ENCODE data around the gene SURF2.

SURF2 gene

DNA sequence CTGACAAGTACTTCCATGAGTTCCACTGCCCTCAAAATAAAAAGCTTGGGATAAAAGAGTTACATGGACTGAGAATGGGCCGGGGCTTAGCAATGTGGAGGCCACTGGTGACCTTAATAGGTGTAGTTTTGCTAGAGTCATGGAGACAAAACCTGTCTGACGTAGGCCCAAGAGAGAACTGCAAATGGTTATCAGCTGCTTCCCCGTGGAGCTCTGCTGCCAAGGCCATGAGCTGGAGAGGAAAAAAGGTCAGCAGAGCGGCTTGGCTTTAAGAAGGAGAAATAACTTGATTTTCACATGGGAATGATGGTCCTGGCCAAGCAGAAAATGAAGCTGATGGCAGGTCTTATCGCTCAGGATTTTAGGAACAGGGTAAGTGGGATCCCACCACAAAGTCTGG lies 16.7 kb upstream of the SURF2 start:
- no peak overlapping the region for H3K4me3 ChIP-seq (ENCODE audit: low read depth, low read length)

GRCh38 chr9:133340256-133340655 lies 16.1 kb upstream of the SURF2 start:
- no peak for TF ChIP-seq CTCF (IDR thresholded peaks at IDR 0.05; ENCODE audit: low read depth, low read length)

More for the DNA sequence above, 16.7 kb upstream of the SURF2 start:
- no peak for TF ChIP-seq CTCF (IDR thresholded peaks at IDR 0.05; ENCODE audit: low read depth, low read length)

DNA sequence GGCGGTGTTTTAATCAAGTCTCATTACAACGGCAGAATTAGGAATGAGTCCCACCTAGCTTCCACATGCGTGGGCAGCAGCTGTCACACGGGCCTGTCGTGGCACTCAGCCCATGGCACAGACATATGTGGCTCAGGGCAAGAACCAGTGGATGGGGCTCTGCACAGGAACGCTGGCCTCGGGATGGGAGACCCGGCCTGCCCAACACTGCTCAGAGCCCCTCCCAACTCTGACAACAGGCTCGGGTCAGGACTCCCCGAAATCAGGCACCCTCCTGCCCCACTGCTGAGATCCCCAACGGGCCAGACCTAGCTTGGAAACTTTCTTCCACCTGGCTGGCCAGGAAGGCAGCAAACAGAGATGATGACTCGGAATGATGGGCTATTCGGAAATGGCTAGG lies 15.4 kb upstream of the SURF2 start:
- TF ChIP-seq CTCF (IDR thresholded peaks at IDR 0.05; ENCODE audit: low read depth, low read length): no peak
- no peak overlapping the region for H3K4me3 ChIP-seq (ENCODE audit: low read depth, low read length)

More at GRCh38 chr9:133340256-133340655, 16.1 kb upstream of the SURF2 start:
- H3K4me3 ChIP-seq (ENCODE audit: low read depth, low read length): no peak overlapping the region

DNA sequence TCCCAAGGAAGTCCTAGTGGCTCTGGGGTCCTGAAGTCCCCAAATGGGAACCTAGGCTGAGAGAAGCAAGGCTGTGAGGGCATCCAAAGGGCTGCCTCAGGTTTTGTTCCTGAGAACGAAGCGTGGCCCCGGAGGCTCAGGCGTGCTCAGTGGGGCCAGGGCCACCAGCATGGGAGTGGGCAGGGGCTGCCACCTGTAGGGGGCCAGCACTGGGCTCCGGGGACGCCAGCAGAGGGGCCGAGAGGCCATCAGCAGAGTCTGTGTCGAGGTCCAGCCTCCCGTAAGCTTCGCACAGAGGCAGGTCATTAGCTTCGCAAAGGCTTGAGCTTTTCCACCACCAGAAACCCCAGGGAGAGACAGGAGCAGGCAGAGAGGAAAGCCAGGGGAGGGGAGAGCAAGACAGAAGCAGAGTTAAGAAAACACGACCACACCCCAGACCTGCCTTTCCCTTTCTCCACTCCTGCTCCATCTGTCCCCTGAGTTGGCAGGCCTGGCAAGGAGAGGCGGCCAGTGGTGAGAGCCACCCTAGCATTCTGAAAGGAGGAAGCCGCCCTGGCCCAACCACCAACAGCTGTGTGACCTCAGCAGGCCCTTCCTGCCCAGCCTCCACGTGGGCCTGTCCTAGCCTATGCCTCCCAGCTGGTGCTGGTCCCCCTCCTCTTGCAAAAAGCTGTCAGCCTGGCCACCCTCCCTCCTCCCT lies 14.8 kb upstream of the SURF2 start:
- no peak for TF ChIP-seq CTCF (IDR thresholded peaks at IDR 0.05; ENCODE audit: low read depth, low read length)

DNA sequence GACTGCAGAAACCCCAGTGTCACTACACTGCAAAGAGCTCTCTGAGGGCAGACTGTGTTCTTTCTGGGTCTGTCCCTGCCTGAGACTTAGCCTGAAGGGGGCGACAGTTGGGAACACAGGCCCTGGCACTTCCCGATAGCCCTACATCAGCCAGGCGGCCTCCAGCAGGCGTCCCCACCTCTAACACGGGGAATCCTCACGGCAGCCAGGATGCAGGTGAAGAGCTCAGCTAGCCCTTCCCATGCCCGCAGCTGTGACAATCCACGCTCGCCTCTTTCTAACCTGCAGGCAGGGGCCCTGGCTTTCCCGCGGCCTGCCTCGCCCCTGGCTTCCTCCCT lies 14.3 kb upstream of the SURF2 start:
- H3K4me3 ChIP-seq (ENCODE audit: low read depth, low read length): no peak overlapping the region
- no peak for TF ChIP-seq CTCF (IDR thresholded peaks at IDR 0.05; ENCODE audit: low read depth, low read length)

More for the DNA sequence above, 14.8 kb upstream of the SURF2 start:
- H3K4me3 ChIP-seq (ENCODE audit: low read depth, low read length): no peak overlapping the region

DNA sequence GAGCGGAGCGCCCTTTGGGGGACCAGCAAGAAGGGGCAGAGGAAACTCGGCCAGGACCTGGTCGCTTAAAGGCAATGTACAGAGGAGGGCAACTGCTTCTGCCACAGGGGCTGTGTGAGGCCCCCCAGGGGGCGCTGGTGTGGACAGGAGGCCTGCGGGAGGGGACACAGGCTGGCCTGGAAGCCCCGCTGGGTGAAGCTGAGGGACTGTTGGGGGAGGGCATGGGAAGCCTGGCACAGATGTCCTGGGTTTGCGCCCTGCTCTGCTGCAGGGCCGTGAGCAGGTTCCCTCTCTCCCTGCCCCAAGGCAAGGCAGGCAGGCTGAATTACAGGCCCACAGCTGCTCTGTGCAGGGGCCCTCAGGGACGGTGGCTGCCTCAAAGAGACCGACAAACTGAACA lies 13.8 kb upstream of the SURF2 start:
- no peak for TF ChIP-seq CTCF (IDR thresholded peaks at IDR 0.05; ENCODE audit: low read depth, low read length)

GRCh38 chr9:133344071-133344470 lies 12.3 kb upstream of the SURF2 start:
- H3K4me3 ChIP-seq (ENCODE audit: low read depth, low read length): no peak overlapping the region
- no peak for TF ChIP-seq CTCF (IDR thresholded peaks at IDR 0.05; ENCODE audit: low read depth, low read length)

More for the DNA sequence above, 13.8 kb upstream of the SURF2 start:
- no peak overlapping the region for H3K4me3 ChIP-seq (ENCODE audit: low read depth, low read length)

Measured in WI38 (cell line).